Duodenal mucosa (tissue), 2 donors: ENCODE measurements around the gene LRRC74A.
"Not testable (repeated sequence)": the region's sequence is repeated elsewhere in the genome, so short reads cannot be mapped to it uniquely, and the experiment has no call there.

Source experiments
- H3K27ac ChIP-seq: one replicate; pipeline ENCODE4 v1.7.0; 2013; ENCODE audit warnings: low read depth, low read length
- H3K27me3 ChIP-seq, 2 donors: one replicate each; pipeline ENCODE4 v1.7.0; 2013; ENCODE audit warnings: low read length in 2 of 2, control low read depth in 1 of 2; ENCODE audit not compliant: insufficient read depth in 2 of 2, control insufficient read depth in 1 of 2
- H3K36me3 ChIP-seq, 2 donors: one replicate each; pipeline ENCODE4 v1.7.0; 2013; ENCODE audit warnings: low read length in 2 of 2, control low read depth in 1 of 2; ENCODE audit not compliant: insufficient read depth in 2 of 2, control insufficient read depth in 1 of 2
- H3K4me1 ChIP-seq, 2 donors: one replicate each; pipeline ENCODE4 v1.7.0; 2013; ENCODE audit warnings: low read length in 2 of 2, control low read depth in 1 of 2; ENCODE audit not compliant: insufficient read depth in 2 of 2, control insufficient read depth in 1 of 2
- H3K4me3 ChIP-seq, 2 donors: one replicate each; pipeline ENCODE4 v1.7.0; 2013; ENCODE audit warnings: low read length in 2 of 2, low read depth in 1 of 2
- H3K9ac ChIP-seq, 2 donors: one replicate each; pipeline ENCODE4 v1.7.0; 2013; ENCODE audit warnings: low read length in 2 of 2, low read depth in 1 of 2
- H3K9me3 ChIP-seq, 2 donors: one replicate each; pipeline ENCODE4 v1.7.0; 2013; ENCODE audit warnings: low read length in 2 of 2, control low read depth in 1 of 2; ENCODE audit not compliant: control insufficient read depth in 1 of 2

The LRRC74A gene

GRCh38 chr14:76904100-76904739, 78.0 kb downstream of the LRRC74A start:
- H3K4me1 ChIP-seq, result peaks cover 5 to 7% of the 10 kb centered on the region in 2 donors
- H3K9ac ChIP-seq, result no peak overlapping the region
- no peaks in the 10 kb centered on the region for H3K27me3 ChIP-seq
- H3K36me3 ChIP-seq, result no peaks in the 10 kb centered on the region
- no peak overlapping the region for H3K4me3 ChIP-seq
- peak overlapping the region; percentile 15 for H3K27ac ChIP-seq
- no peaks in the 10 kb centered on the region for H3K9me3 ChIP-seq

GRCh38 chr14:76904740-76905569, 78.7 kb downstream of the LRRC74A start:
- Histone ChIP-seq H3K4me3 (no peak overlapping the region), H3K9me3 (no peaks in the 10 kb centered on the region), H3K4me1 (peaks cover 5 to 7% of the 10 kb centered on the region in 2 donors), H3K27me3 (no peaks in the 10 kb centered on the region), H3K27ac (peak overlapping the region; percentile 15), H3K36me3 (no peaks in the 10 kb centered on the region), H3K9ac (no peak overlapping the region)

- Histone ChIP-seq H3K9me3 (no peaks in the 10 kb centered on the region), H3K4me1 (peaks cover 13 to 16% of the 10 kb centered on the region in 2 donors), H3K36me3 (no peaks in the 10 kb centered on the region), H3K27ac (no peak overlapping the region), H3K4me3 (peak overlapping the region in 1 of 2 donors; percentile 1), H3K27me3 (no peaks in the 10 kb centered on the region), H3K9ac (no peak overlapping the region)
Measured at GRCh38 chr14:76908834-76909233, 82.6 kb downstream of the LRRC74A start.

- Histone ChIP-seq H3K36me3 (no peaks in the 10 kb centered on the region), H3K27ac (no peak overlapping the region), H3K4me1 (peaks cover 16% of the 10 kb centered on the region in 2 donors), H3K9me3 (no peaks in the 10 kb centered on the region), H3K4me3 (no peak overlapping the region), H3K27me3 (no peaks in the 10 kb centered on the region), H3K9ac (no peak overlapping the region)
Measured at GRCh38 chr14:76909266-76909665, 83.1 kb downstream of the LRRC74A start.

GRCh38 chr14:76910371-76910890, 84.2 kb downstream of the LRRC74A start:
- no peak overlapping the region for H3K4me3 ChIP-seq
- H3K36me3 ChIP-seq, result no peaks in the 10 kb centered on the region
- H3K27ac ChIP-seq, result no peak overlapping the region
- H3K4me1 ChIP-seq, result peaks cover 11 to 13% of the 10 kb centered on the region in 2 donors
- H3K9ac ChIP-seq, result no peak overlapping the region
- H3K27me3 ChIP-seq, result no peaks in the 10 kb centered on the region
- H3K9me3 ChIP-seq, result no peaks in the 10 kb centered on the region

GRCh38 chr14:76911473-76911872, 85.3 kb downstream of the LRRC74A start:
- Histone ChIP-seq H3K9ac (no peak overlapping the region), H3K27ac (no peak overlapping the region), H3K27me3 (no peaks in the 10 kb centered on the region), H3K4me1 (peaks cover 11 to 17% of the 10 kb centered on the region in 2 donors), H3K4me3 (no peak overlapping the region), H3K9me3 (no peaks in the 10 kb centered on the region), H3K36me3 (no peaks in the 10 kb centered on the region)

- H3K4me3 ChIP-seq, H3K36me3 ChIP-seq, H3K9ac ChIP-seq, H3K27me3 ChIP-seq, H3K9me3 ChIP-seq, H3K27ac ChIP-seq: not testable (repeated sequence)
- peaks cover 39 to 44% of the 10 kb centered on the region in 2 donors for H3K4me1 ChIP-seq
Measured at GRCh38 chr14:76914533-76915081, 88.4 kb downstream of the LRRC74A start.

- no peaks in the 10 kb centered on the region for H3K36me3 ChIP-seq
- H3K27ac ChIP-seq, result no peak overlapping the region
- H3K9me3 ChIP-seq, result no peaks in the 10 kb centered on the region
- no peaks in the 10 kb centered on the region for H3K27me3 ChIP-seq
- no peak overlapping the region for H3K4me3 ChIP-seq
- peaks cover 48 to 52% of the 10 kb centered on the region in 2 donors for H3K4me1 ChIP-seq
- H3K9ac ChIP-seq, result no peak overlapping the region
Measured at GRCh38 chr14:76916040-76916715, 90.0 kb downstream of the LRRC74A start.

- peaks cover 48 to 52% of the 10 kb centered on the region in 2 donors for H3K4me1 ChIP-seq
- H3K9me3 ChIP-seq, result no peaks in the 10 kb centered on the region
- no peak overlapping the region for H3K4me3 ChIP-seq
- no peaks in the 10 kb centered on the region for H3K36me3 ChIP-seq
- H3K27me3 ChIP-seq, result no peaks in the 10 kb centered on the region
- H3K9ac ChIP-seq, result no peak overlapping the region
- H3K27ac ChIP-seq, result no peak overlapping the region
Measured at GRCh38 chr14:76917158-76917596, 91.0 kb downstream of the LRRC74A start.
